WI38 (cell line): ENCODE results near the gene BEGAIN.

ENCODE experiments used
- H3K4me3 ChIP-seq: 2 replicates; pipeline ENCODE4 v1.5.1; 2011; ENCODE audit warnings: low read depth, mild to moderate bottlenecking, control low read depth, low read length
- TF ChIP-seq, protein P1 (sequence below): IDR thresholded peaks from 2 replicates; pipeline ENCODE4 v1.5.1; 2012; ENCODE audit warnings: low read depth, mild to moderate bottlenecking, control low read depth, low read length

Gene BEGAIN

DNA sequence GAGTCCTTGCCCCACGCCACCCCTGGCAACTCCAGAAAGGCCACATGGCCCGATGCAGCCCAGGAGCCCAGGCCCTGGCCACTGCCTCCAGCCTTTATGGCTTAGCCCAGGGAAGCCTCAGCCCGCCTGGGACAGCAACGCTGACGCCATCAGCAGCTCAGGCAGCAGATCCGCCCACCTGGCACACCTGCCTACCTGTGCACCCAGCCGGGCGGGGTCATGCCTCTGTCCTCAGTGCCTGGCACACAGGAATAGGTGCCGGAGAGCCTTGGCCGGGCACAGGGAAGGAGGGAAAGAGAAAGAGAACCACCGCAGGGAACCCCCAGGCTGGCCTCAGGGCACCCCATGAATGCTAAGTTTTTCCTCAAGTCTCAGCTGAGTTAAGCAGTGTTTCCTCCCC lies 21.1 kb downstream of the BEGAIN start:
- TF ChIP-seq, protein P1, sequence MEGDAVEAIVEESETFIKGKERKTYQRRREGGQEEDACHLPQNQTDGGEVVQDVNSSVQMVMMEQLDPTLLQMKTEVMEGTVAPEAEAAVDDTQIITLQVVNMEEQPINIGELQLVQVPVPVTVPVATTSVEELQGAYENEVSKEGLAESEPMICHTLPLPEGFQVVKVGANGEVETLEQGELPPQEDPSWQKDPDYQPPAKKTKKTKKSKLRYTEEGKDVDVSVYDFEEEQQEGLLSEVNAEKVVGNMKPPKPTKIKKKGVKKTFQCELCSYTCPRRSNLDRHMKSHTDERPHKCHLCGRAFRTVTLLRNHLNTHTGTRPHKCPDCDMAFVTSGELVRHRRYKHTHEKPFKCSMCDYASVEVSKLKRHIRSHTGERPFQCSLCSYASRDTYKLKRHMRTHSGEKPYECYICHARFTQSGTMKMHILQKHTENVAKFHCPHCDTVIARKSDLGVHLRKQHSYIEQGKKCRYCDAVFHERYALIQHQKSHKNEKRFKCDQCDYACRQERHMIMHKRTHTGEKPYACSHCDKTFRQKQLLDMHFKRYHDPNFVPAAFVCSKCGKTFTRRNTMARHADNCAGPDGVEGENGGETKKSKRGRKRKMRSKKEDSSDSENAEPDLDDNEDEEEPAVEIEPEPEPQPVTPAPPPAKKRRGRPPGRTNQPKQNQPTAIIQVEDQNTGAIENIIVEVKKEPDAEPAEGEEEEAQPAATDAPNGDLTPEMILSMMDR = no peak
- no peak overlapping the region for H3K4me3 ChIP-seq

DNA sequence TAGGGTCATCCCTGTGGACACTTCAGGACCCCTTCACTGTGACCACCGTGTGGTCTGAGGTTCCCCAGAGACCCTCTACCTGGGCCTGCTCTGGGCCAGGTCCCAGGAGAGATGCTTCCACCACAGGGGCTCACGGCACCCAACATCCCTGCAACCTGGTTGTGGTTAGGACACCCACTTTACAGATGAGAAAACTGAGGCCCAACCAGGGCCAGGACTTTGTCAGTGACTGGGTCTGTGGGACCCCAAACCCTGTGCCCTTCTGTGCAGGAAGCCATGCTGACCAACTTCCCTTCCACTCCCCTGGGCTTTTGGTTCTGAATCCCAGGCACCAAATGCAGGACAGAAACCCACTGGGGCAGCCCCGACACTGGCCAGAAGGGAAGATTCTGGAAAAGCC lies 21.6 kb downstream of the BEGAIN start:
- H3K4me3 ChIP-seq = no peak overlapping the region
- TF ChIP-seq, protein P1 = no peak

DNA sequence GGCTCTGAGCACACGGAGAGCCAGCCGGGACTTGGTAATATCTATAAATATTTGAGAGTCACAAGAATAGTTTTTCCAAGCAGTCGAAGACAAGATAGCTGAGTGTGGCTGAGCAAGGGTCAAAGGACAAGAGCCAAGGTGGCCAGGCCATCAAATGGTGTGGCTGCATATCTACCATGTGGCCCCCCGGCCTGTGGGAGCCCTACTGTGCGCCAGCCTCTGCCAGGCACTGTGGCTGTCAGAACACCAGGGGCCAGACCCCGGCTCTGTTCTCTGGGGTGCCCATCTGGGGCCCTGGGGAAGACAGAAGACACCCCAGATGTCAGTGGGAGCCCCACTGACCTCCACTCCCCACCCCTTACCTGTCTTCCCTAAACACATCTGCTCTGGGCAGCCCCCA lies 22.7 kb downstream of the BEGAIN start:
- no peak overlapping the region for H3K4me3 ChIP-seq
- TF ChIP-seq, protein P1 = no peak

DNA sequence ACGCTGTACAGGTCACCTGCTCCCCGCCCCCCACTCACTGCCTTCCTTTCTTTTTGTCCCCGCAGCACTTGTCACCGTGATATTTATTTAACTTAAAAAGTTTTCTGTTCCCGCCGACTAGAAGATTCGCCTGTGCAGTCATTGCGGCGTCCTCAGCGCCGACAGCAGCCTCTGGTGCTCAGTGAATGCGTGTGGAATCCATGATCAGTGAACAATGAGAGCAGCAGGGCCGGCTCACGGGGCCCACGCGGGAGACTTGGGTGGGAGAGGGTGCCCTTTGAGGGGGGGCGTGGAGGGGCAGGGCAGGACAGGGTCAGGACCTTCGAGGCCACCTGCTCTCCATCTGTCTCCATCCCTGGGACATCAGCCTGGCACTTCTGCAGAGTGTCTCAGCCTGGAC lies 24.5 kb downstream of the BEGAIN start:
- TF ChIP-seq, protein P1 = no peak
- H3K4me3 ChIP-seq = no peak overlapping the region

DNA sequence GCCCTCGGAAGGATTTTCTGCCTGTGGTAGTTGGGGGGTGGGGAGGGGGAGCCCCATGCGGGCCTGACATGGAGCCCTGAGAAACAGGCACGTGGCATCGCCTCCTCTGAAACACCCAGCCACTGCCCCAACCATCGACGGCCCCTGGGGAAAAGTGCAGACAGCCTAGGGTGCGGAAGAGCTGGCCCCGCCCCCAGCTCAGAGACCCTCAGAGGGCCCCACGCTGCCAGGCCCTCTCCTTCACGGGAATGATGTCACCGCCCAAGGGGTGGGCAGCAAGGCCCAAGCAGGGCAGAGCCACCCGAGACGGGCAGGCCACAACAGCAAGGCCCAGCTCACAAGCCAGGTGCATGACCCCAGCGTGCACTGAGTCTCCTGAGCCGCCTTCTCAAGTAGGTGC lies 26.2 kb downstream of the BEGAIN start:
- TF ChIP-seq, protein P1 = no peak
- H3K4me3 ChIP-seq = no peak overlapping the region

DNA sequence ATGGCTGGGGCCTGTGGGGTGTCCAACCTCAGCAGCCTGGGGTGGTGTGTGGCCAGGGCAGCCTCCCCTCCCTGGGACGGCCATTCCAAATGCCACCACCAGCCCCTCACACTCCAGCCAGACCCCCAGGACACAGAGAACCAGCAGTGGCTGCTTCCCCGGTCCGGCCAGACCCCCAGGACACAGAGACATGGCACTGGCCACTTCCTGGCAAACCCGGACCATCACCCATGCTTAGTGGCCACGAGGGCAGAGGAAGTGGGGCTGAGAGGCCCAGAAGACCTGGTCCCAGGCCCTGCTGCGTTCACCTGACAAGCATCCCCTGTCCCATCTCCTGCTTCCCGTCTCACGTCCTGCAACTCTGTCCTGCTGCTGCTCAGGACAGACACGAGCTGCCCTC lies 26.7 kb downstream of the BEGAIN start:
- TF ChIP-seq, protein P1 = no peak
- H3K4me3 ChIP-seq = no peak overlapping the region

DNA sequence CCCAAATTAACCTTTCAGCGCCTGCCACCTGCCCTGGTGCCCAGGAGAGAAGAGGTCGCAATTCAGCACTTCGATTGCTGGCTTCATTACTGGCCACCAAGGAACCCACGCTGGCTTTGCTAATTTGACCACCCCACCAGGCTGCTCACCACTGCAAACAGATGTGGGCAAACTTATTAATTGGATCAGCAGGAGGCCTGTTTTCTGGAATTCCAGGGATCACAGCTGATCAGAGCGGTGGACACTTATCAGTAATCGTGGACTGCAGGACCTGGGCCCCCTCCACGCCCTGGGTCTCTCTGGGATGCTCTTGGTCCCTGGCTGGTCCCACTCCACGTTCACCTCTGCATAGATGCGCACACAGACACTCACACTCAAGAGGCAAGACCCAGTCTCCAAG lies 27.8 kb downstream of the BEGAIN start:
- no peak overlapping the region for H3K4me3 ChIP-seq
- TF ChIP-seq, protein P1 = no peak

DNA sequence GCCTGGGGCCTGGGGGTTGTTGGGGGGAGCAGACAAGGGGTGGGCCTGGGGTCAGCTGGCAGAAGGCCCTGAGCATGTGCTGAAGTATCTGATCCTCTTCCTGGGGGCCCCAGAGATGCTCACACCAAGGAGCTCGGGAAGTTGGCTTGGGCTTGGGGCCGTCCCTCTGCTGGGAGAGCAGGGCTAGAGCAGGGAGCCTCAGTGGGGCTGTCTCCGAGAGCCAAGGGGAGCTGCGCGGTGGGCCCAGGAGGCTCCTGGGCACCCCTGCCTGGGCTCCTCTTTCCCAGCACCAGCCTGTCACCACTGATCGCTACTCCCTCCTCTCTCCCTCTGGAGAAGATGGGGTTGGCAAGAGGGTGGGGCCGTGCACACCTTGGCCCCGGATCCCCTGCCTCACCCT lies 28.3 kb downstream of the BEGAIN start:
- TF ChIP-seq, protein P1 = no peak

More for the DNA sequence above, 28.3 kb downstream of the BEGAIN start:
- H3K4me3 ChIP-seq = no peak overlapping the region
